PC-3 (cell line): ENCODE results near the gene CSRP3. TPM values are rescaled to one million over a fixed set of nuclear protein-coding genes. Genes with fewer than 3 reads are reported as not detected.

Source experiments
- ATAC-seq: fragments of 200-7000 bp; cut with Tn5 transposase; 2 replicates; pipeline ENCODE4 v1.9.1; 2020; ENCODE audit warnings: mild to moderate bottlenecking, moderate library complexity
- BruUV-seq: library from RNA; stranded (reverse); fragments of 400-500 nt; replicated peaks from 2 replicates; lab custom pipeline; 2021; lab: Mats Ljungman, UMichigan
- CTCF ChIA-PET: fragments of 300-600 bp; sonication (Branson Sonifier 250); formaldehyde crosslinking; loops from one replicate; lab custom pipeline; 2022; ENCODE audit warnings: antibody characterized with exemption; lab: Charles Lee
- POLR2A ChIA-PET: fragments of 300-600 bp; sonication (Branson Sonifier 250); formaldehyde crosslinking; loops from one replicate; lab custom pipeline; 2022; ENCODE audit warnings: antibody characterized with exemption; ENCODE audit not compliant: unreplicated experiment; lab: Charles Lee
- DNase-seq: peaks from one replicate; pipeline ENCODE4 v3.0.0-alpha.2; 2015
- H2AFZ ChIP-seq: fragments of 300-600 bp; sonication (generic); 2 replicates; pipeline ENCODE4 v1.6.0; 2016; ENCODE audit warnings: antibody characterized with exemption, low read length
- H3F3A ChIP-seq: fragments of 300-600 bp; sonication (generic); one replicate; pipeline ENCODE4 v1.6.0; 2017; ENCODE audit warnings: antibody characterized with exemption, low read length, control low read depth, mild to moderate bottlenecking; ENCODE audit not compliant: unreplicated experiment
- H3K27ac ChIP-seq: fragments of 300-600 bp; sonication (generic); 2 replicates; pipeline ENCODE4 v1.5.1; 2016; ENCODE audit warnings: mild to moderate bottlenecking, low read length
- H3K27me3 ChIP-seq: fragments of 300-600 bp; sonication (generic); 2 replicates; pipeline ENCODE4 v1.6.1; 2016; ENCODE audit warnings: low read length, mixed read lengths
- H3K36me3 ChIP-seq: fragments of 300-600 bp; sonication (generic); 2 replicates; pipeline ENCODE4 v1.6.1; 2016; ENCODE audit warnings: low read depth, mixed run types, low read length, mixed read lengths
- H3K4me1 ChIP-seq: fragments of 300-600 bp; sonication (generic); 2 replicates; pipeline ENCODE4 v1.5.1; 2016; ENCODE audit warnings: low read length; ENCODE audit not compliant: insufficient read depth
- H3K4me2 ChIP-seq: fragments of 300-600 bp; sonication (generic); 2 replicates; pipeline ENCODE4 v1.6.0; 2016; ENCODE audit warnings: low read length
- H3K4me3 ChIP-seq: fragments of 300-600 bp; sonication (generic); 2 replicates; pipeline ENCODE4 v1.5.1; 2016; ENCODE audit warnings: mild to moderate bottlenecking, low read length, mixed read lengths
- H3K79me2 ChIP-seq: fragments of 300-600 bp; sonication (generic); 2 replicates; pipeline ENCODE4 v1.6.1; 2017; ENCODE audit warnings: low read length, mixed read lengths
- H3K9ac ChIP-seq: fragments of 300-600 bp; sonication (generic); 2 replicates; pipeline ENCODE4 v1.6.0; 2016; ENCODE audit warnings: mild to moderate bottlenecking, low read length
- H3K9me2 ChIP-seq: fragments of 300-600 bp; sonication (generic); replicated peaks from 2 replicates; pipeline ENCODE4 v1.6.1; 2016; ENCODE audit warnings: mixed run types, low read length, mixed read lengths
- H3K9me3 ChIP-seq: fragments of 300-600 bp; sonication (generic); 2 replicates; pipeline ENCODE4 v1.6.1; 2016; ENCODE audit warnings: low read length, mixed read lengths
- H4K20me1 ChIP-seq: fragments of 300-600 bp; sonication (generic); 2 replicates; pipeline ENCODE4 v1.6.1; 2016; ENCODE audit warnings: low read length, mixed read lengths
- CTCF ChIP-seq: fragments of 300-600 bp; sonication (generic); conservative IDR thresholded peaks from 2 replicates; pipeline ENCODE4 v1.5.1; 2017; ENCODE audit warnings: antibody characterized with exemption, low read depth, mild to moderate bottlenecking, low read length
- EZH2 ChIP-seq: fragments of 300-600 bp; sonication (generic); IDR thresholded peaks from one replicate; pipeline ENCODE4 v1.6.1; 2017; ENCODE audit warnings: antibody characterized with exemption, mild to moderate bottlenecking, low read length; ENCODE audit not compliant: unreplicated experiment
- EZH2phosphoT487 ChIP-seq: fragments of 300-600 bp; sonication (generic); IDR thresholded peaks from 2 replicates; pipeline ENCODE4 v1.6.1; 2018; ENCODE audit warnings: mild to moderate bottlenecking, antibody characterized with exemption, low read length, borderline replicate concordance
- intact Hi-C: fragments of 100-400 bp; cut with micrococcal nuclease; formaldehyde crosslinking; loops from 2 replicates; pipeline ENCODE4 v1.9.0; 2023
- total RNA-seq: library from RNA; depleted of rRNA; stranded (reverse); fragments of >200 nt; gene quantifications from 2 replicates; pipeline ENCODE4 v1.2.3, GENCODE V29; 2014

CSRP3 gene
- total RNA-seq, 1 experiment from 2014 or later = not detected

- Histone ChIP-seq H3F3A (no peaks in the 10 kb centered on the region), H3K9me2 (no peaks in the 10 kb centered on the region), H3K4me2 (no peak overlapping the region), H3K36me3 (peaks cover 53% of the 10 kb centered on the region), H3K27ac (no peak overlapping the region), H3K4me1 (0 out of 2 replicates have a peak, but pooled peaks cover 4% of the 10 kb centered on the region), H4K20me1 (no peaks in the 10 kb centered on the region), H3K9me3 (no peaks in the 10 kb centered on the region), H3K79me2 (no peaks in the 10 kb centered on the region), H2AFZ (no peak overlapping the region), H3K9ac (no peak overlapping the region), H3K27me3 (no peaks in the 10 kb centered on the region), H3K4me3 (no peak overlapping the region)
- ChIA-PET CTCF (no interaction called here), POLR2A (no interaction called here)
- no TSS peak for BruUV-seq
- ATAC-seq (no peak), DNase-seq (no peak)
- no peak for TF ChIP-seq EZH2phosphoT487
- no peak for TF ChIP-seq EZH2
- TF ChIP-seq CTCF = no peak
- intact Hi-C loops = no loop called here
Observed at GRCh38 chr11:19225123-19225522, 23.3 kb upstream of the CSRP3 start.

GRCh38 chr11:19220903-19221724, 19.3 kb upstream of the CSRP3 start:
- ATAC-seq = no peak
- no peak for DNase-seq
- Histone ChIP-seq H3K9me2 (no peaks in the 10 kb centered on the region), H3K79me2 (no peaks in the 10 kb centered on the region), H3K9ac (no peak overlapping the region), H3K9me3 (no peaks in the 10 kb centered on the region), H3K4me2 (no peak overlapping the region), H4K20me1 (no peaks in the 10 kb centered on the region), H2AFZ (no peak overlapping the region), H3K27ac (no peak overlapping the region), H3F3A (no peaks in the 10 kb centered on the region), H3K36me3 (peaks cover 25% of the 10 kb centered on the region), H3K4me3 (no peak overlapping the region), H3K4me1 (peaks cover 9% of the 10 kb centered on the region; the same call in 1 of the 2 replicates), H3K27me3 (no peaks in the 10 kb centered on the region)
- TF ChIP-seq CTCF = no peak
- no peak for TF ChIP-seq EZH2
- no peak for TF ChIP-seq EZH2phosphoT487
- intact Hi-C loops = no loop called here
- ChIA-PET POLR2A (no interaction called here), CTCF (no interaction called here)
- BruUV-seq = no TSS peak
